SK-N-SH treated with all-trans-retinoic acid at 6 μM for 48 hours (cell line): ENCODE results near the gene CBFA2T3.

Experiments
- ATAC-seq: fragments of 200-7000 bp; cut with Tn5 transposase; 3 replicates; pipeline ENCODE4 v1.9.1; 2020; ENCODE audit warnings: mild to moderate bottlenecking, moderate library complexity
- ARNTL ChIP-seq: fragments of 450-650 bp; formaldehyde crosslinking; IDR thresholded peaks from 2 replicates; pipeline ENCODE4 v1.5.0; 2020; ENCODE audit warnings: low read depth, mild to moderate bottlenecking, moderate library complexity, borderline replicate concordance
- BACH2 ChIP-seq: fragments of 250-450 bp; sonication (Bioruptor Pico); IDR thresholded peaks from 2 replicates; pipeline ENCODE4 v1.9.0; 2021; ENCODE audit warnings: mild to moderate bottlenecking, borderline replicate concordance
- CREB5 ChIP-seq: fragments of 250-450 bp; sonication (Bioruptor Pico); IDR thresholded peaks from 2 replicates; pipeline ENCODE4 v1.5.1; 2020; ENCODE audit warnings: low read depth, mild to moderate bottlenecking, moderate library complexity
- CSDC2 ChIP-seq: fragments of 250-450 bp; sonication (Bioruptor Pico); IDR thresholded peaks from 2 replicates; pipeline ENCODE4 v1.5.0; 2020; ENCODE audit warnings: mild to moderate bottlenecking, moderate library complexity
- CSRNP3 ChIP-seq: fragments of 250-450 bp; sonication (Bioruptor Pico); IDR thresholded peaks from 2 replicates; pipeline ENCODE4 v1.5.1; 2021; ENCODE audit warnings: mild to moderate bottlenecking, moderate library complexity
- ESRRG ChIP-seq: fragments of 250-450 bp; sonication (Bioruptor Pico); IDR thresholded peaks from 2 replicates; pipeline ENCODE4 v1.6.1; 2021; ENCODE audit warnings: mild to moderate bottlenecking
- ISL1 ChIP-seq: fragments of 250-450 bp; sonication (Bioruptor Pico); IDR thresholded peaks from 2 replicates; pipeline ENCODE4 v2.1.2; 2022; ENCODE audit warnings: mild to moderate bottlenecking, moderate library complexity
- OSR1 ChIP-seq: fragments of 250-450 bp; sonication (Bioruptor Pico); IDR thresholded peaks from 2 replicates; pipeline ENCODE4 v1.8.0; 2022; ENCODE audit warnings: moderate library complexity, mild to moderate bottlenecking, inconsistent platforms
- PATZ1 ChIP-seq: fragments of 250-450 bp; sonication (Bioruptor Pico); IDR thresholded peaks from 2 replicates; pipeline ENCODE4 v1.8.0; 2020; ENCODE audit warnings: mild to moderate bottlenecking, moderate library complexity, borderline replicate concordance
- POU6F1 ChIP-seq: fragments of 250-450 bp; sonication (Bioruptor Pico); IDR thresholded peaks from 2 replicates; pipeline ENCODE4 v1.8.0; 2021; ENCODE audit warnings: low read depth, mild to moderate bottlenecking, moderate library complexity, borderline replicate concordance
- PPARA ChIP-seq: fragments of 250-450 bp; sonication (Bioruptor Pico); IDR thresholded peaks from 2 replicates; pipeline ENCODE4 v1.5.0; 2020; ENCODE audit warnings: mild to moderate bottlenecking, borderline replicate concordance
- SNAI2 ChIP-seq: fragments of 250-450 bp; sonication (Bioruptor Pico); IDR thresholded peaks from 2 replicates; pipeline ENCODE4 v1.5.0; 2020; ENCODE audit warnings: mild to moderate bottlenecking, moderate library complexity
- TCF4 ChIP-seq: fragments of 250-450 bp; sonication (Bioruptor Pico); IDR thresholded peaks from 2 replicates; pipeline ENCODE4 v1.8.0; 2021; ENCODE audit warnings: mild to moderate bottlenecking, moderate library complexity, borderline replicate concordance
- TOX ChIP-seq: fragments of 250-450 bp; sonication (Bioruptor Pico); IDR thresholded peaks from 2 replicates; pipeline ENCODE4 v1.8.0; 2021; ENCODE audit warnings: mild to moderate bottlenecking, moderate library complexity, borderline replicate concordance
- TSHZ2 ChIP-seq: fragments of 250-450 bp; sonication (Bioruptor Pico); IDR thresholded peaks from 2 replicates; pipeline ENCODE4 v1.5.0; 2020; ENCODE audit warnings: mild to moderate bottlenecking, moderate library complexity
- ZC3H10 ChIP-seq: fragments of 250-450 bp; sonication (Bioruptor Pico); IDR thresholded peaks from 2 replicates; pipeline ENCODE4 v1.5.1; 2021; ENCODE audit warnings: mild to moderate bottlenecking, moderate library complexity
- ZFP3 ChIP-seq: fragments of 250-450 bp; sonication (Bioruptor Pico); IDR thresholded peaks from 2 replicates; pipeline ENCODE4 v1.5.0; 2020; ENCODE audit warnings: mild to moderate bottlenecking, moderate library complexity
- ZNF565 ChIP-seq: fragments of 450-650 bp; formaldehyde crosslinking; conservative IDR thresholded peaks from 2 replicates; pipeline ENCODE4 v1.5.0; 2020; ENCODE audit warnings: low read depth, mild to moderate bottlenecking, moderate library complexity
- ZNF8 ChIP-seq: fragments of 450-650 bp; formaldehyde crosslinking; IDR thresholded peaks from 2 replicates; pipeline ENCODE4 v1.5.0; 2020; ENCODE audit warnings: mild to moderate bottlenecking, moderate library complexity

The CBFA2T3 gene

GRCh38 chr16:88992351-88993165 lies 15.6 kb upstream of the CBFA2T3 start:
- TF ChIP-seq ARNTL (CRISPR knock-in tag): no peak
- no peak for TF ChIP-seq TOX (CRISPR knock-in tag)
- no peak for TF ChIP-seq PATZ1 (CRISPR knock-in tag)
- no peak for TF ChIP-seq ESRRG (CRISPR knock-in tag)
- TF ChIP-seq TCF4 (CRISPR knock-in tag): no peak
- no peak for TF ChIP-seq CSDC2
- TF ChIP-seq ISL1 (CRISPR knock-in tag): no peak
- no peak for TF ChIP-seq BACH2 (CRISPR knock-in tag)
- no peak for ATAC-seq

GRCh38 chr16:88991813-88992350 lies 14.9 kb upstream of the CBFA2T3 start:
- no peak for TF ChIP-seq SNAI2 (CRISPR knock-in tag)
- no peak for TF ChIP-seq TOX (CRISPR knock-in tag)
- TF ChIP-seq TCF4 (CRISPR knock-in tag): no peak
- no peak for TF ChIP-seq ESRRG (CRISPR knock-in tag)
- TF ChIP-seq BACH2 (CRISPR knock-in tag): no peak
- no peak for TF ChIP-seq PPARA (CRISPR knock-in tag)
- TF ChIP-seq POU6F1 (CRISPR knock-in tag): no peak
- TF ChIP-seq OSR1: no peak
- no peak for TF ChIP-seq ZNF565 (CRISPR knock-in tag)
- no peak for TF ChIP-seq PATZ1 (CRISPR knock-in tag)
- TF ChIP-seq CREB5 (CRISPR knock-in tag): no peak
- TF ChIP-seq ZNF8 (CRISPR knock-in tag): no peak
- no peak for TF ChIP-seq CSDC2
- TF ChIP-seq TSHZ2: no peak
- TF ChIP-seq ZFP3 (CRISPR knock-in tag): no peak
- no peak for TF ChIP-seq ZC3H10 (CRISPR knock-in tag)
- no peak for TF ChIP-seq CSRNP3
- no peak for ATAC-seq
